Subcutaneous abdominal adipose tissue (tissue), 5 donors: ENCODE measurements around the gene ST6GALNAC2.
A peak's percentile ranks its signal among the peaks of the same experiment; 100 is the strongest.

ENCODE experiments used
- H3K27ac ChIP-seq: one replicate; pipeline ENCODE4 v1.7.0; 2013; ENCODE audit warnings: low read depth, mild to moderate bottlenecking, inconsistent platforms, low read length, moderate library complexity
- H3K27me3 ChIP-seq, 5 donors: one replicate each; pipeline ENCODE4 v1.7.0; 2013; ENCODE audit warnings: low read length in 5 of 5, inconsistent platforms in 1 of 5; ENCODE audit not compliant: control insufficient read depth in 5 of 5, insufficient read depth in 4 of 5
- H3K36me3 ChIP-seq, 5 donors: one replicate each; pipeline ENCODE4 v1.7.0; 2013; ENCODE audit warnings: low read length in 5 of 5; ENCODE audit not compliant: control insufficient read depth in 5 of 5, insufficient read depth in 5 of 5
- H3K4me1 ChIP-seq, 5 donors: one replicate each; pipeline ENCODE4 v1.7.0; 2013; ENCODE audit warnings: low read length in 5 of 5, mild to moderate bottlenecking in 3 of 5, moderate library complexity in 1 of 5; ENCODE audit not compliant: control insufficient read depth in 5 of 5, insufficient read depth in 5 of 5
- H3K4me3 ChIP-seq, 5 donors: one replicate each; pipeline ENCODE4 v1.7.0; 2013; ENCODE audit warnings: low read length in 5 of 5, low read depth in 1 of 5
- H3K9ac ChIP-seq, 5 donors: one replicate each; pipeline ENCODE4 v1.7.0; 2013; ENCODE audit warnings: low read length in 5 of 5, mild to moderate bottlenecking in 4 of 5, moderate library complexity in 3 of 5
- H3K9me3 ChIP-seq, 5 donors: one replicate each; pipeline ENCODE4 v1.7.0; 2013; ENCODE audit warnings: low read length in 5 of 5; ENCODE audit not compliant: control insufficient read depth in 5 of 5
- donor health status: healthy.
- donor health status: healthy.
- donor health status: healthy.
- donor health status: healthy.
- donor health status: healthy.

The ST6GALNAC2 gene

DNA sequence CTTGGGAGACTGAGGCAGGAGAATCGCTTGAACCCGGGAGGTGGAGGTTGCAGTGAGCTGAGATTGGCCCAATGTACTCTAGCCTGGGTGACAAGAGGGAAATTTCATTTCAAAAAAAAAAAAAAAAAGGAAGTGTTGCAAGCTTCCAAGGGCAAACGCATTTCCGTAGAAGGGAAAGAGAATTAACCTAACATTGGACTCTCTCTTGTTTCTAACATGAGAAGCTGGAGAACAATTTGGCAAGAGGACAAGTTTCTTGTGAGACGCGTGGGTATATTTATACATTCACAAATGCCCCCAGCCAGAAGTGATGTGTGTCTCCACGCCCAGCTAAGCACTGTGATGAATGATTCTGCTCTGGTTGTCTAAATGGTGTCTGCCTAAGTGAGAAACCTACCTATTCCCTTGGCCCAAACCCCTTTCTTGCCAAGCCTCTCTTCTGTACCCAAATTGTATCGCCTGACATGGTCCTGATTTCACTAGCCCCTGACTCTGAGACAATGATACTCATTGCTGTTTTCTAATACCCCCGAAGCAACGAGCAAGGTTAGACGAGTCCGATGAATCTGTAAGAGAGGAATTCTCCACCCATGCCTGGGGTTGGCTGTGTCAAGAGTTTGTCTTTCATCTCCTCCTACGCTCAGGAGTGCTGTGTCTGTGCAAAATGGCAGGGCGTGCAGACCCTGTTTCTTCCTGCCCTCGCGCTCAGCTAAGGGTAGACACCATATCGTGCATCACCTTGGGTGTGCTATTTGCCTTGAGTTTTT, 14.2 kb upstream of the ST6GALNAC2 start:
- Histone ChIP-seq H3K27me3 (peaks cover 0 to 2% (median 0%) of the 10 kb centered on the region in 5 donors), H3K9ac (no peak overlapping the region), H3K9me3 (no peaks in the 10 kb centered on the region), H3K4me1 (peaks cover 0 to 30% (median 15%) of the 10 kb centered on the region in 5 donors), H3K27ac (no peak overlapping the region), H3K4me3 (no peak overlapping the region), H3K36me3 (no peaks in the 10 kb centered on the region)

DNA sequence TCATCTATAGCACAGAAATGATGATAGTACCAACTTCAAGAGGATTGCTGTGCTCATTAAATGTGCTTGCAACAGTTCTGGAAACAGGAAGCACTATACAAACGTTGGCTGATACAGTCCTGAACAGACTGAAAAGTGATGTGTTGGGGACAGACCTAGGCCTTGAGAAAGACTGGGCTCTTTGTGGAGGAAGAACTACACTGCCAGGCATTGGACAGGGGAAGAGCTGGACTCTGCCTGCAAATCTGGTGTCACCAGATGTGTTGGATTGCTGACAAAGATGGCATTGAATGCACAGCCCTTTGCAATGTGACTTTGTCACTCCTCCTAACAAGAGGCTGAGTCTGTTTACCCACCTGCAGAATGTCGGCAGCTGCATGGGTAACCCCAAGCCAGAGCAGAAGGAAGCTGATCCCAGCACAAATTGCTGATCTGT, 12.4 kb upstream of the ST6GALNAC2 start:
- no peak overlapping the region for H3K27ac ChIP-seq
- H3K27me3 ChIP-seq: peaks cover 0 to 2% (median 0%) of the 10 kb centered on the region in 5 donors
- peaks cover 0 to 30% (median 15%) of the 10 kb centered on the region in 5 donors for H3K4me1 ChIP-seq
- H3K9me3 ChIP-seq: no peaks in the 10 kb centered on the region
- H3K4me3 ChIP-seq: no peak overlapping the region
- H3K36me3 ChIP-seq: no peaks in the 10 kb centered on the region
- no peak overlapping the region for H3K9ac ChIP-seq

DNA sequence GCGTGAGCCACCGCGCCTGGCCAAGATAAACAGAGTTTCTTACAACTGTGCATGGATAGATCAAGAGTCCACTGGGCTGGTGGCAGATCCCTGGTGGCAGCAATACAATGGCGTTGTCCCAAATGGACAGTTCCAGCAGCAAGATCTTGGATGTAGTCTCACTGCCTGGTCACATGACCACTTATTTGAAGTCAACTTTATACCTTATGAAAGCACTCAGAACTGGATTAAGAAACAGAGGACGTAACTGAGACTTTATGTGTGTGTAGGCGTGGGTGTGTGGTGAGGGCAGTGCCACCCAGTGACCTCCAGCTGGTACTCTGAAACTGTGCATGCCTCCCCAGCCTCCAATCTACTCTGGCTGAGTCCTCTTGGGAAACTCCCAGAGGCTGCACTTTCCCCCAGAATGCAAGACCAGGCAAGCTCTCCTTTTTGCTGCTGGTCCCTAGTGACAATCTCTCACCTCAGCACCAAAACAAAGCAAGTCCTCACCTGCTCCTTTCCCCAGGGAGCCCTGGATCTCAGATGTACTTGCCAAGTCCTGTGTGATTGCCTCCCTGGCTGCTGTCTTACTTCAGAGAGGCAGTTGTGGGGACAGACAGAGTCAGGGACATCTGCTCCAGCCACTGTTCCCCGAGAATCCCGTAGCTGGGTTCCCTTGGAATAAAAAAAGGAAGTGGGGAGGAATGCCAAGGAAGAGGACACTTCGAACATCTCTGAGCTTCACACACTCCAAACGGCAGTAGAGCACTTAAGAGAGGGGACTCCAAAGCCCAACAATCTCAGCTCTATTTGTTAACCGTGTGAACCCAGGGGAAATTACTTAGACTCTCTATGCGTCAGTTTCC, 11.7 kb upstream of the ST6GALNAC2 start:
- H3K27ac ChIP-seq: no peak overlapping the region
- no peaks in the 10 kb centered on the region for H3K36me3 ChIP-seq
- peaks cover 0 to 30% (median 15%) of the 10 kb centered on the region in 5 donors for H3K4me1 ChIP-seq
- no peak overlapping the region for H3K9ac ChIP-seq
- no peak overlapping the region for H3K4me3 ChIP-seq
- H3K27me3 ChIP-seq: peaks cover 0 to 2% (median 0%) of the 10 kb centered on the region in 5 donors
- no peaks in the 10 kb centered on the region for H3K9me3 ChIP-seq

DNA sequence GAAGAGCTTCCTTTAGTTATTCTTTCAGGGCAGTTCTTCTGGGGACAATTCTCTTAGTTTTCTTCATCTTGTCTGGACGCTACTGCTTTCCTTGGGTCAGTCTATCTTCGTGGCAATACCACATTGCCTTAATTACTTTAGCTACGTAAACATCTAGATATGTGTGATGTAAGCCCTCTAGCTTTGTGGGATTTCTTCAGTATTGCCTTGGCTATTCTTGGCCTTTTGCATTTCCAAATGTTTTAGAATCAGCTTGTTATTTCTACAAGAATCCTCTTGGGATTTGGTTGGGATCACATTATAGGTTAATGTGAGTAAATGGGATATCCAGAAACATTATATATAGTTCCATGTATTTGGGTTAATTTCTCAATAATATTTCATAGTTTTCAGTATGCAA, 9.0 kb upstream of the ST6GALNAC2 start:
- H3K4me1 ChIP-seq: peaks cover 0 to 19% (median 14%) of the 10 kb centered on the region in 5 donors
- H3K4me3 ChIP-seq: no peak overlapping the region
- no peaks in the 10 kb centered on the region for H3K27me3 ChIP-seq
- no peaks in the 10 kb centered on the region for H3K9me3 ChIP-seq
- H3K36me3 ChIP-seq: no peaks in the 10 kb centered on the region
- H3K9ac ChIP-seq: no peak overlapping the region
- H3K27ac ChIP-seq: no peak overlapping the region

DNA sequence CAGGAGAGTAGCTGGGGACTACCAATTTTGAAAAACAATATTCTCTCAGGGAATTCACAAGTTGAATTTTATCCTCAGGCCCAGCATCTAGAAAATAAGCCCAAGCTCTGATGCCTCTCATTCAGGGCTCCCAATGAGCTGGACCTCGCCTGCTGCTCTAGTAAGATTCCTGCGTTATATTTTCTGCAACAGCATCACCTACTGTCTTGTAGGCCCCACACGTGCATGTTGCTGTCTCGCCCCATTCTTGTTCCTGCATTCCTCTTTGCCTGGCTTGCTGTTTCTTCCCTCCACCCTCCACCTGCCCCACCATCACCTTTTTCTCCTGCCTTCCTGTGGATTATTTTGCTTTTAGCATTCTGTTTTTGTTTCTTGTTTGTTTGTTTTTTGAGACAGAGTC, 8.3 kb upstream of the ST6GALNAC2 start:
- Histone ChIP-seq H3K36me3 (no peaks in the 10 kb centered on the region), H3K27ac (no peak overlapping the region), H3K9ac (no peak overlapping the region), H3K27me3 (no peaks in the 10 kb centered on the region), H3K9me3 (no peaks in the 10 kb centered on the region), H3K4me1 (peaks cover 0 to 18% (median 14%) of the 10 kb centered on the region in 5 donors), H3K4me3 (no peak overlapping the region)

DNA sequence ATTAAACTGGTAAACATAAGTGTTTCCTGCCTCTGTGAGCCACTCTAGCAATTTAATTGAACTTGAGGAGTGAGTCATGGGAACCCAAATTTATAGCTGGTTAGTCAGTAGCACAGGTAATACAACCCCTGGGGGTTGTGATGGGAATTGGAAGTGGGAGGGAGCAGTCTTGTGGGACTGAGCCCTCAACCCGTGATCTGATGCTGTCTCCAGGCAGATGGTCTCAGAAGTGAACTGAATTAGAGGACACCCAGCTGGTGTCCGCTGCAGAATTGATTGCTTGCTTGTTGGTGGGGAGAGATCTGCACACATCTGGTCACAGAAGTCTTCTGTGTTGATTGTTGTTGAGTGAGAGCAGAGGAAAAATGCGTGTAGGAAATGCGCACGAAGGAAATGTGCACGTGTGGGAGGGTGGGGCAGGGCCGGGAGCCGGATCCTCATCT, 7.7 kb upstream of the ST6GALNAC2 start:
- Histone ChIP-seq H3K27me3 (no peaks in the 10 kb centered on the region), H3K4me1 (peaks cover 0 to 14% (median 13%) of the 10 kb centered on the region in 5 donors), H3K4me3 (no peak overlapping the region), H3K9me3 (no peaks in the 10 kb centered on the region), H3K9ac (no peak overlapping the region), H3K27ac (no peak overlapping the region), H3K36me3 (no peaks in the 10 kb centered on the region)

DNA sequence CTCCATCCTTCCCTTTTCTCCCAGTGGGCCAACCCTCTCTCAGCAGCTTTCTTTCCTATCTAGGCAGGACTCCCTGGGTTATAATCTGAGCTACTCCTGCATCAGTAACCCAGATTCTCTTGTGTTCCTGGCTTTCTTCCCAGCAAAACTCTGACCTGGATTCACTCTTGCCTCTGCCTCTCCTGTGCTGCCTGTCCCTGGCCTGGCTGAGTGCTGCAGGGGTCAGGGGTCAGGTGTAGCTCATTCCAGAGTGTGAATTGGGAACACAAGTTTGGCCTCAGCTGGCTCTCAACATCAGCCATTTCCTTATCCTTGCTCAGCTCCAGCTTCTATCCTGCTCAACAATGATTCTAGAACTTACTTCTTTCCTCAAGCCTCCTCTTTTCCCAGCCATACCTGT, 2.5 kb upstream of the ST6GALNAC2 start:
- H3K4me1 ChIP-seq: peaks cover 0 to 23% (median 14%) of the 10 kb centered on the region in 5 donors
- H3K9me3 ChIP-seq: no peaks in the 10 kb centered on the region
- H3K27ac ChIP-seq: no peak overlapping the region
- H3K4me3 ChIP-seq: no peak overlapping the region
- no peaks in the 10 kb centered on the region for H3K36me3 ChIP-seq
- no peak overlapping the region for H3K9ac ChIP-seq
- H3K27me3 ChIP-seq: peaks cover 0 to 8% (median 4%) of the 10 kb centered on the region in 5 donors

DNA sequence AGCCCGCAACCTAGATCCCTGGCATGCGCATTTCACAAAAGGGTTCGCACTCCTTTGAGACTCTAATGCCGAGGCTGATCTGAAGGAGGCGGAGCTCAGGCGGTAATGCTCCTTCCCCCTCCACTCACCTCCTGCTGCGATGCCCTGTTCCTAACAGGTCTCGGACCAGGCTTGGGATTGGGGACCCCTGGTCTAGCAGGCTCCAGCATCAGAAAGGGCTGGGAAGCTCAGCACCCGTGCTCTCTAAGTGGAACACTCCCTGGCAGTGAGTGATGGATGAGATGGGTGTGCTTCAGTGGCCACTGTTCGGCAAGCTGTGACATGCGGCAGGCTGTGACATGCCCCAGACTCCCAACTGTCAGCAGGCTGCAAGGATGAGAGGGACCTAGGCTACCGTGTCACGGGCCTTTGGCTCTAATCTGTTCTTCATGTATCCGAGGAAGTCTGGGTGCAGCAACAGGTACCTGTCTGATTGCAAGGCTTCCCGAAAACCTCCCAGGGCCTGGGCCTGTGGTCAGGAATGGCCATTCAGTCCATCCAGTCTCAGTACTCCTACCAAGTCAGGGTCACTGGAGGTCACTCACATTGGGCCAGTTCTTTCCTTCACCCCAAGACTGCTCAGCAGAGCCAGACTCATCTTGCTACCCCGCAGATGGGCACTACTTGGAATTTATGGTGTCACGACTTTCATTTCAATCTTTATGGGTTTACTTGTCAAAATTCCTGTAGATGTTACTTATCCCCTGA, 1.3 kb upstream of the ST6GALNAC2 start:
- H3K27me3 ChIP-seq: peaks cover 0 to 8% (median 4%) of the 10 kb centered on the region in 5 donors
- no peak overlapping the region for H3K27ac ChIP-seq
- no peaks in the 10 kb centered on the region for H3K9me3 ChIP-seq
- no peak overlapping the region for H3K9ac ChIP-seq
- peaks cover 0 to 23% (median 14%) of the 10 kb centered on the region in 5 donors for H3K4me1 ChIP-seq
- H3K36me3 ChIP-seq: no peaks in the 10 kb centered on the region
- H3K4me3 ChIP-seq: no peak overlapping the region

DNA sequence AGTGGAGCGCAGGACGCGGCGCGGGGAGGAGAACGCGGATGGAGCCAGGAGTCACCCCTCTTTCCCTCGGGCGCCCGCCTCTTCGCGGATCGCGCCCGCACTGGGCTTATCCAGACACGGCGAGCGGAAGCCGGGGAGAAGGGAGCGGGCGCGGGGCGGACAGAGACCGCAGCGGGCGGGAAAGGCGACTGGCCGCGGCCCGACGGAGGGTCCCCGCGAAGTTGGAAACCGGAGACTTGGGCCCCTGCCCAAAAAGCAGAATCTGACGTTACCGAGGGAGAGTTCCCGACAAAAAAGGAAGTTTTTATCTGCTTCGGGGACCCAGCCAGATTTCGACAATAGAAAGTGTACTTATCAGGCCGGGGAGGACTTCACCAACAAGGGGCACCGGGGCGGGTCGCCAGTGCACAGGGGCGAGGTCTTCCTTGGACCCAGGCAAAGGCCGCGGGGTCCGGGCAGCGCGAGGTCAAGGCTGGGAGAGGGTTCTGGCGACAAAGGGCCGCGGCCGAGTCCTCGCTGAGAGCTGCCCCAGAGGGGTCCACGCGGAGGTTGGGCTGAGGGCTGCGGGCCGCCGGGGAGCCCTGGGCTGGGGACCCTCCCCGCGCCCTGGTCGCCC, 519 bp downstream of the ST6GALNAC2 start:
- no peak overlapping the region for H3K27ac ChIP-seq
- H3K36me3 ChIP-seq: no peaks in the 10 kb centered on the region
- peaks cover 0 to 8% (median 4%) of the 10 kb centered on the region in 5 donors for H3K27me3 ChIP-seq
- H3K9me3 ChIP-seq: no peaks in the 10 kb centered on the region
- peaks cover 0 to 23% (median 14%) of the 10 kb centered on the region in 5 donors for H3K4me1 ChIP-seq
- peak overlapping the region; percentile 56 to 75 (median 70) for H3K4me3 ChIP-seq
- peak overlapping the region in 4 of 5 donors; percentile 64 to 78 (median 73) for H3K9ac ChIP-seq
